Keratinocyte (primary cell): ENCODE data around the gene SEMA3C. TPM values are rescaled to one million over a fixed set of nuclear protein-coding genes. Genes with fewer than 3 reads are reported as not detected.

ENCODE experiments used
- DNase-seq: peaks from one replicate; pipeline ENCODE4 v3.0.0-alpha.2; 2011; ENCODE audit warnings: low read depth, missing footprints, low spot score
- FAIRE-seq: peaks from 2 replicates; lab custom pipeline; 2011; peaks lifted over from hg19 to GRCh38; lab: Jason Lieb, UNC
- H2AFZ ChIP-seq: 2 replicates; pipeline ENCODE4 v1.6.0; 2012; ENCODE audit warnings: low read length, control low read depth, inconsistent platforms; ENCODE audit not compliant: control insufficient read depth
- H3K27ac ChIP-seq: 2 replicates; pipeline ENCODE4 v1.5.1; 2011; ENCODE audit warnings: low read length; ENCODE audit not compliant: control insufficient read depth, insufficient read depth
- H3K27me3 ChIP-seq: 3 replicates; pipeline ENCODE4 v1.6.0; 2011; ENCODE audit warnings: low read length; ENCODE audit not compliant: control insufficient read depth, insufficient read depth; ENCODE audit errors: extremely low read depth
- H3K36me3 ChIP-seq, 2 experiments: 2 replicates in 1 of 2; 3 replicates in 1 of 2; pipeline ENCODE4 v1.5.1; 2011; ENCODE audit warnings: low read length in 2 of 2, mild to moderate bottlenecking in 1 of 2; ENCODE audit not compliant: control insufficient read depth in 2 of 2, insufficient read depth in 2 of 2; ENCODE audit errors: extremely low read depth in 1 of 2
- H3K4me1 ChIP-seq: 3 replicates; pipeline ENCODE4 v1.5.1; 2011; ENCODE audit warnings: low read length; ENCODE audit not compliant: control insufficient read depth, insufficient read depth; ENCODE audit errors: extremely low read depth
- H3K4me2 ChIP-seq: 3 replicates; pipeline ENCODE4 v1.6.0; 2011; ENCODE audit warnings: low read depth, low read length; ENCODE audit not compliant: control insufficient read depth, insufficient read depth; ENCODE audit errors: extremely low read depth
- H3K4me3 ChIP-seq, 3 experiments: fragments of 200-600 bp in 1 of 3; sonication (generic) in 1 of 3; 2 replicates in 2 of 3; 3 replicates in 1 of 3; pipeline ENCODE4 v1.5.1; 2011 to 2016; ENCODE audit warnings: low read length in 3 of 3, mild to moderate bottlenecking in 3 of 3, control low read depth in 2 of 3, inconsistent platforms in 1 of 3, low read depth in 1 of 3, mixed read lengths in 1 of 3, mixed run types in 1 of 3, moderate library complexity in 1 of 3; ENCODE audit not compliant: control insufficient read depth in 2 of 3, insufficient read depth in 2 of 3; ENCODE audit errors: extremely low read depth in 1 of 3
- H3K79me2 ChIP-seq: 2 replicates; pipeline ENCODE4 v1.6.0; 2012; ENCODE audit warnings: low read length; ENCODE audit not compliant: control insufficient read depth, insufficient read depth
- H3K9ac ChIP-seq: 3 replicates; pipeline ENCODE4 v1.6.0; 2011; ENCODE audit warnings: low read length; ENCODE audit not compliant: control insufficient read depth, insufficient read depth; ENCODE audit errors: extremely low read depth
- H3K9me1 ChIP-seq: 3 replicates; pipeline ENCODE4 v1.6.0; 2011; ENCODE audit warnings: low read length; ENCODE audit not compliant: control insufficient read depth, insufficient read depth; ENCODE audit errors: extremely low read depth
- H3K9me3 ChIP-seq: 2 replicates; pipeline ENCODE4 v1.5.1; 2012; ENCODE audit warnings: low read depth, low read length; ENCODE audit not compliant: control insufficient read depth
- H4K20me1 ChIP-seq: 3 replicates; pipeline ENCODE4 v1.6.0; 2011; ENCODE audit warnings: low read length; ENCODE audit not compliant: control insufficient read depth, insufficient read depth; ENCODE audit errors: extremely low read depth
- CTCF ChIP-seq, 3 experiments: IDR thresholded peaks in 1 of 3; conservative IDR thresholded peaks in 1 of 3; optimal IDR thresholded peaks in 1 of 3; 2 replicates in 2 of 3; 3 replicates in 1 of 3; pipeline versions ENCODE3 to v1.5.1; 2011; ENCODE audit warnings: low read length in 3 of 3, mild to moderate bottlenecking in 3 of 3, moderate library complexity in 2 of 3, control low read depth in 1 of 3, inconsistent platforms in 1 of 3; ENCODE audit not compliant: insufficient read depth in 2 of 3; ENCODE audit errors: extremely low read depth in 1 of 3
- EZH2 ChIP-seq: IDR thresholded peaks from one replicate; pipeline ENCODE4 v1.6.1; 2012; ENCODE audit warnings: inconsistent platforms, mild to moderate bottlenecking, low read length, moderate library complexity
- dilution Hi-C: fragments of 300-500 bp; cut with MboI; formaldehyde crosslinking; loops from one replicate; pipeline ENCODE4 v1.7.0; 2020; ENCODE audit warnings: low sequenced_read_pairs; ENCODE audit not compliant: extremely low pct_ligation_motif_present
- polyA plus RNA-seq, 5 experiments: library from polyadenylated mRNA; depleted of rRNA in 3 of 5; stranded (reverse) in 3 of 5; stranded (forward) in 1 of 5; unstranded in 1 of 5; fragments of >200 nt; gene quantifications; 1 replicate in 1 of 5; 2 replicates in 3 of 5; 3 replicates in 1 of 5; pipeline versions ENCODE4 v1.2.1 to v1.2.3, GENCODE V29; 2011 to 2012; ENCODE audit warnings: missing spikeins in 2 of 5, low read depth in 1 of 5, low replicate concordance in 1 of 5

Gene SEMA3C
- polyA plus RNA-seq, 1 donor (not counting 4 experiments of a cell fraction or from before 2014, with no cell fraction given), result 142 TPM

- no peak overlapping the region for H3K27ac ChIP-seq
- H3K4me1 ChIP-seq, result peaks cover 9% of the 10 kb centered on the region
- H4K20me1 ChIP-seq, result peaks cover 5% of the 10 kb centered on the region
- H3K36me3 ChIP-seq, result peaks cover 3 to 4% of the 10 kb centered on the region in 2 experiments
- no peak overlapping the region for H2AFZ ChIP-seq
- no peak for TF ChIP-seq EZH2
- TF ChIP-seq CTCF (optimal IDR thresholded peaks at IDR 0.05 in 1 of 3, IDR thresholded peaks at IDR 0.05 in 1 of 3, conservative IDR thresholded peaks at IDR 0.05 in 1 of 3; ENCODE audit: extremely low read depth in 1 of 3, insufficient read depth in 2 of 3, low read length in 3 of 3), result no peak
- H3K9ac ChIP-seq, result no peak overlapping the region
- dilution Hi-C loops, result no loop called here
- H3K4me3 ChIP-seq, result no peak overlapping the region
- no peak for FAIRE-seq
- DNase-seq, result no peak
- H3K9me3 ChIP-seq, result no peaks in the 10 kb centered on the region
- peaks cover 3% of the 10 kb centered on the region for H3K9me1 ChIP-seq
- no peaks in the 10 kb centered on the region for H3K27me3 ChIP-seq
- H3K4me2 ChIP-seq, result no peak overlapping the region
- H3K79me2 ChIP-seq, result peaks cover 80% of the 10 kb centered on the region
Measured at GRCh38 chr7:80844916-80845315, 73.9 kb downstream of the SEMA3C start.

DNA sequence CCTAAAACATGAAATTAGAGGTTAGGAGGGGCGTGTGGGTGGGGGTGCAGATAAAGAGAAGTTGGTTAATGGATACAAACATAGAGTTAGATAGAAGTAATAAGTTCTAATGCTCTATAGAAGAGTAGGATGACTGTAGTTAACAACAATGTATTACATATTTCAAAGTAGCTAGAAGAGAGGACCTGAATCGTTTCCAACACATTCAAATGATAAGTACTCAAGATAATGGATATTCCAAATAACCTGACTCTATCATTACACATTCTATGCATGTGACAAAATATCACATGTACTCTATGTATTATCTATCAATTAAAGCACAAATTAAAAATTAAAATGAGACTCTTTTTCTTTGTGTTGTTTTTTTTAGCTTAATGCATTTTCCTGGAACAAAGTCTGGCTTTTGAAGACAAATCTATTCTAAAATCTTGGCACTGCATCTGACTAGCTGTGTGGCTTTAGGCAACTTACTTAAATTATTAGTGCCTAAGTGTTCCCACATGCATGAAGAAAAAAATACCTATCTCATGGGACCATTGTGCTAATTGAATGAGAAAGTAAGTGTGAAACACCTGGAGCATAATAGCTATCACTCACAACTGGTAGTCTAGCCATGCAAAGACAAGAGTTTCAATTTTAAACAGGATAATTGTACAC is 75.7 kb downstream of the SEMA3C start:
- H3K36me3 ChIP-seq, result peaks cover 3 to 4% of the 10 kb centered on the region in 2 experiments
- H3K79me2 ChIP-seq, result peaks cover 90% of the 10 kb centered on the region
- DNase-seq (no peak), FAIRE-seq (peak; percentile 9)
- peaks cover 17% of the 10 kb centered on the region for H3K4me1 ChIP-seq
- TF ChIP-seq EZH2, result no peak
- TF ChIP-seq CTCF (optimal IDR thresholded peaks at IDR 0.05 in 1 of 3, IDR thresholded peaks at IDR 0.05 in 1 of 3, conservative IDR thresholded peaks at IDR 0.05 in 1 of 3; ENCODE audit: extremely low read depth in 1 of 3, insufficient read depth in 2 of 3, low read length in 3 of 3), result no peak
- no peak overlapping the region for H3K9ac ChIP-seq
- H3K9me1 ChIP-seq, result peaks cover 3% of the 10 kb centered on the region
- dilution Hi-C loops, result no loop called here
- H3K27ac ChIP-seq, result no peak overlapping the region
- peaks cover 5% of the 10 kb centered on the region for H4K20me1 ChIP-seq
- no peaks in the 10 kb centered on the region for H3K9me3 ChIP-seq
- no peak overlapping the region for H3K4me3 ChIP-seq
- H2AFZ ChIP-seq, result no peak overlapping the region
- H3K27me3 ChIP-seq, result no peaks in the 10 kb centered on the region
- H3K4me2 ChIP-seq, result no peak overlapping the region
